H7 (cell line): Measurements from ENCODE around the gene EMC10. TPM values are rescaled to one million over a fixed set of nuclear protein-coding genes. Genes with fewer than 3 reads are reported as not detected.

ENCODE experiments used
- DNase-seq: peaks from one replicate; pipeline ENCODE4 v3.0.0; 2012
- H3K27me3 ChIP-seq: 2 replicates; pipeline ENCODE4 v1.6.0; 2011; ENCODE audit warnings: mild to moderate bottlenecking, low read length; ENCODE audit not compliant: control insufficient read depth, insufficient read depth
- H3K36me3 ChIP-seq: replicated peaks from 2 replicates; pipeline ENCODE4 v1.5.1; 2011; ENCODE audit warnings: low read length; ENCODE audit not compliant: control insufficient read depth, insufficient read depth
- H3K4me3 ChIP-seq: 2 replicates; pipeline ENCODE4 v1.5.1; 2011; ENCODE audit warnings: low read depth, mild to moderate bottlenecking, control low read depth, low read length, moderate library complexity; ENCODE audit not compliant: insufficient read depth
- total RNA-seq: library from RNA; depleted of rRNA; stranded (reverse); fragments of >200 nt; shearing (Covaris generic); gene quantifications from 2 replicates; pipeline ENCODE4 v1.2.3, GENCODE V29; 2014

The EMC10 gene
- total RNA-seq, 1 experiment from 2014 or later: 166 TPM

DNA sequence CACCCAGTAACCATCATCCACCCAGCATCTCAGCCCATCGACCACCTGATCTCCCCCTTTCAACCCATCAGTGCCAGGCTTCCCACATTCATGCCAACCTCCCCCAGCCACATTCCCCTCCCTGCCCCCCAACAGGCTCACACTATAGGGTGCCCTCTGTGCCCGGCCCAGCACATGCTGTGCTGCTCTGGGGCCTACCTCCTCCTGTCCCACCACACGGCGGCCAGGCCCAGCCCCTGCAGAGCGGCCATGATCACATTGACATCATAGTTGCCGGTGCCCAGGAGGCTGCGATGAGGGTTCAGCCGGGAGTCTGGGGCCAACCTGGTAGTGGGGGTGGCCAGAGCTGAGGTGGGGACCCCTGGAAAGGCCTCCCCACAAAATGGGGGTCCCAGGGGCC is 31.1 kb downstream of the EMC10 start:
- DNase-seq: no peak
- Histone ChIP-seq H3K27me3 (no peaks in the 10 kb centered on the region), H3K4me3 (no peak overlapping the region), H3K36me3 (no peaks in the 10 kb centered on the region)

DNA sequence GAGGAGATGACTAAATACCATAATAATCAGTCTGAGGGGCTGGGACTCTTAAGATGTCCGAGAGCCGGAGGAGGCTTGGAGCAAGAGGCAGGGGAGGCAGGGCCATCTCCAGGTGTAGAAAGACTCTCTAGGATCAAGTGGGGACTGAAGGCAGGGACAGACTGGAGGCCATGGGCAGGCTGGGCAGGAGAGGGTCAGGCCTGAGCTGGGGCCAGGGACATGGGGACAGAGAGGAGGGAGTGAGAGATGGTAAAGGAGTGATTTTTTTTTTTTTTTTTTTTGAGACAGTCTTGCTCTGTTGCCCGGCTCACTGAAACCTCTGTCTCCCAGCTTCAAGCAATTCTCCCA is 32.5 kb downstream of the EMC10 start:
- no peak for DNase-seq
- H3K27me3 ChIP-seq: no peaks in the 10 kb centered on the region
- H3K4me3 ChIP-seq: no peak overlapping the region

DNA sequence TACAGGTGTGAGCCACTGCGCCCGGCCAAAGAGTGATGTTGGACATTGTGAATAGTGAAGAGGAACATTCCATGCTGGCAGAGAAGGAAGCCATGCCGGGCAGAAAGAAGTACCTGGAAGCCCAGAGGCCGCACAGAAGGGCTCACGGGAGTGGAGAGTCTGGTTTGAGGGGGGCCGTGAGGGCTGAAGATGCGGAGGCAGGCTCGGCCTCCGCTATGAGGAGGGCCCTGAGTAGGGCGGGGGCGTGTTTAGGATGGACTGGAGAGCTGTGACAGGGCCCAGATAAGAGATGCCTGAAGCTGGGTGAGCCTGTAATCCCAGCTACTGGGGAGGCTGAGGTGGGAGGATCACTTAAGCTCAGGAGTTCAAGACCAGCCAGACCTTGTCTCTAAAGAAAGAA is 33.1 kb downstream of the EMC10 start:
- no peak for DNase-seq
- Histone ChIP-seq H3K4me3 (no peak overlapping the region), H3K36me3 (no peaks in the 10 kb centered on the region), H3K27me3 (no peaks in the 10 kb centered on the region)

More for the DNA sequence above, 32.5 kb downstream of the EMC10 start:
- H3K36me3 ChIP-seq: no peaks in the 10 kb centered on the region

DNA sequence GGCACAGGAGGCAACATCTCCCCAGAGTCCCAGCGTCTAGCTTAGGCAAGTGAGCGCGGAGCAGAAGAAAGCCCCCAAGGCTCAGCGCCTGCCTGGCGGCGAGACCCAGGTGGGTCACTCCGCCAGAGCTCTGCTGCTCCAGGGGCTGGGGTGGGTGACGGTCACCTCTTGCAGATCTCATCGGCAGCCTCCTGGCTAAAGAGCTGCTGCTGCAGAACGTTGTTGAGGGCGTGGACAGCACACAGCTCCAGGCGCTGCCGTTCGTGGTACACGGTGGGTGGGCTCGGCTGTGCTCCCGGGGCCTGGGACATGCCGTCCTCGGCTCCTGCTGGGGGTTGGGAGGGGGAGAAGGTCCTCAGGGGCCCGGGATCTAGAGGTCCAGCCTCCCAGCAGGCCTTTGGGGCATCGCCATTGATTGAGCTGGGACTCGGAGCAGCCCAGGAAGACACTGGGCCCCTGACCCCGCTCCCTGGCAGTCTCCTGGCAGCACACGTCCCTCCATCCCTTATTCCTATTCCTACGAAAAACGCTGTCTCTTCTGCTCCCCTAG is 33.9 kb downstream of the EMC10 start:
- Histone ChIP-seq H3K4me3 (peak overlapping the region; percentile 59; the same call in 1 of the 2 replicates), H3K36me3 (no peaks in the 10 kb centered on the region), H3K27me3 (no peaks in the 10 kb centered on the region; the same call in 1 of the 2 replicates)
- DNase-seq: no peak

DNA sequence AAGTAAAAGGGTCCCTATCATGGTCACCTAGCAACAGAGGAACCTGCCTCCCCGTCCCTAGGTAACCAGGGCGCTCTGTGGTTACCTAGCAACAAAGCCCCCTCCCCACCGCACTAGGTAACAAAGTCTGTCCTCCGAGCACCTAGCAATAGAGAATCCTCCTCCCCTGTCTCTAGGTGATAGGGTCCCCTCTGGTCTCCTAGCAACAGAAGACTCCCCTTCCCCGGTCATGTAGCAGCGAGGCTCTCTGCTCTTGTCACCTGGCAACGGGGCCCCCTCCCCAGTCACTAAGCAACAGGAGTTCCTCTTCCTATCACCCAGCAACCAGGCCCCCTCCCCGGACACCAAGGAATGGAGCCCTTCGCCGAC is 34.4 kb downstream of the EMC10 start:
- DNase-seq: peak; percentile 97
- H3K27me3 ChIP-seq: no peaks in the 10 kb centered on the region; the same call in 1 of the 2 replicates

DNA sequence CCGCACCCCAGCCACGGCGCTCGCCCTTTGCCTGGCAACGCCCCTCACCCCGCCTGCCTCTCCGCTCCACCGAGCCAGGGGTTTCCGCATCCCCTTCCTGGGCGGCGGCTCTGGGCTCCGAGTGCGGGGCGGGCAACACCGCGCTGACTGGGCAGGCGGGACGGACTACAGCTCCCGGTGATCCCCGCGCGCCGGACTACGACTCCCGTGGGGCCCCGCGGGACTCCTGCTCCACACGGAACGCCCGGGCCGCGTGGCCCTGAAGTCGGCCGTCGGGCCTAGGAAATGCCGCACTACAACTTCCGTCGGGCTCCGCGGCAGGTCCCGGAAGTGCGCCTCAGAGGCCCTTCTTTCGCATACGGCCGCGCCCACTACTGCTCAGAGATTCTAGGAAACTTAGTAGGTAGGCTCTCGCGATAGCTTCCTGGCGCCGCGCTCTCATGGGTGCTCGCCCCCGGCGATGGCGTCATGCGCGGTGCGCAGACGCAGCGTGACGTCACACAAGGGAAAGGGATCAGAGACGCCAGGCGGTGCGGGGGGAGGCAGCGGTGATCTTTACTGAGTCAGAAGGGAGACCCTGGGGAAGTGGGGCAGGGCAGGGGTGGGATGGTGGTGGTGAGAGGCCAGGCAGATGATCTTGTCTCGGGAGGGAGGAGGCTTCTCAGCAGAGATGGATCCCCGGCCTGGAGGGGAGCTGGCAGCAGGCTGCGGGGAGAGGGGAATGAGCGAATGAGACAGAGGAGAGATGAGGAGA is 34.9 kb downstream of the EMC10 start, which contains the start of gene JOSD2:
TSS of gene JOSD2 (minus strand) at position 123 of the 754 bp plus-strand sequence. CDS start 760 bp downstream, outside the sequence.
- Histone ChIP-seq H3K4me3 (peak within 1 kb of the TSS; percentile 59), H3K27me3 (no peaks in the 10 kb centered on the region; the same call in 1 of the 2 replicates), H3K36me3 (no peaks in the 10 kb centered on the region)
- peak; percentile 98 for DNase-seq

More for the DNA sequence above, 34.4 kb downstream of the EMC10 start:
- Histone ChIP-seq H3K4me3 (peak overlapping the region; percentile 59), H3K36me3 (no peaks in the 10 kb centered on the region)

DNA sequence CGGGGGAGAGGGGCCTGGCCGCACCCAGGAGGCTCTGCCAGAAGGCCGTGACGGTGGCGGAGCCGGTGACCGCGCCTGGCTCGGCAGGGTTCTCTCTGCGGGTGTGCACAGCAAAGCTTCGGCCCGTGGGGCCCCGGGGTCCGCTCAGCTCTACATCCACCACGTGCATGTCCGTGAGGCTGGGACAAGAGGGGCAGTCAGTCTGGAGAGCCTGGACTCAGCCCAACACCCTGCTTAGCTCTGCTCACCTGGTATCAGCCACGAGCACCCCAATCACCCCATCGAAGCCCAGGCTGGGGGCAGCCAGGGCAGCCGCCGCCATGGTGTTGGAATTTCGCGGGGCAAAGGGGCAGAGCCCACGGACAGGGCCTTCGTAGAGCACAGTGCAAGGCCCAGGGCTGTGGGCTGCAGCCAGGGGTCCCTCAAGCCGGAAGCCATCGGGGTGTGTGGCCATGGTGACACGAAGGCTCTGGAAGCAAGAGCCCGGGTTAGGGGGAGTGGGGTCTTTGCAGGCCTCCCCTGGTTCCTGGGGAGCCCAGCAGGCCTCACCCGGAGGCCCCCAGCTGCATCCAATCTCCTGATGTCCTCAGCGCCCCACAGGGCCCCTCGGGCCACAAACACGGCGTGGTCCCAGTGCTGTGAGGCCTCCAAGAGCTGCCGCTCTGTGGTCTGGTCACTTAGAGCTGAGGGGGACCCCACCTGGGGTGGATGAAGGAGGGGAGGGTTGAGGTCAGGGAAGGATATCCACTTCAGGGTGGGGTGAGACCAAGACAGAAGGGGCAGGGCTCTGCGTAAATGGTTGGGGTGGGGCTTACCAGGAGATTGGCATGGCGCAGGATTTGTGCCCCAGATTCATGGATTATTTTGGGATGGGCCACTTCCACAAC is 36.0 kb downstream of the EMC10 start:
- no peak overlapping the region for H3K4me3 ChIP-seq
- no peaks in the 10 kb centered on the region; the same call in 1 of the 2 replicates for H3K27me3 ChIP-seq
- no peaks in the 10 kb centered on the region for H3K36me3 ChIP-seq
- DNase-seq: peak; percentile 58

DNA sequence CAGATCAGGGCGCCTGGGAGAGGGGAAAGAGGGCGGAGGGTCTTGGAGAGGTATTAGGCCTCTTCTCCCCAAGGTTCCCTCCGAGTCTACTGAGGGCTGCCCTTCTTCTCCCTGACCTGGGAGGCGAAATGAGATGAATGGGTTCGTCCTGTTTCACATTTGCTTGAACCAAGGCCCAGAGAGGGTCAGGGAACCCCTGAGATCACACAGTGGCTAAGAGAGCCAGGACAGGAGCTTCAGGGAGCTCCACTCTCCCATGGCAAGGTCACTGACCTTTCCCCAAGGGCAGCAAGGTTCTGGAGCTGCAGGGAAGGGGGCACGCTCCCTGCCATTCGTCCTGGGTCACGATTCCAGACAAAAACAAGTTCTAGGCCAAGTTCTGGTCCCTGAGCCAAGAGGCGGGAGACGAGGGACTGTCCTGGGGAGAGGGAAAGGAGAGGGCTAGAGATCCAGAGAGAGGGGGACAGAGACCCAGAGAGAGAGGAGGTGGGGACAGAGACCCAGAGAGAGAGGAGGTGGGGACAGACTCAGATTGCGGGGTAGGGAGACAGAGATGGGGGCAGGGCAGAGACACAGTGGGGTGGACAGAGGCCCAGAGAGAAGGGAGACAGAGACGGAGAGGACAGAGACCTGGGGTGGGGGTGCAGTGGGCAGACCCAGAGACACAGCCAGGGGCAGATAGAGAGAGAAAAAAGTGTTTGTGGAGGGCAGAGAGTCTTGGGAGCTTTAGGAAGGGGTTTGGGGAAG is 36.9 kb downstream of the EMC10 start:
- peak; percentile 33 for DNase-seq
- Histone ChIP-seq H3K27me3 (no peaks in the 10 kb centered on the region; the same call in 1 of the 2 replicates), H3K36me3 (no peaks in the 10 kb centered on the region)

DNA sequence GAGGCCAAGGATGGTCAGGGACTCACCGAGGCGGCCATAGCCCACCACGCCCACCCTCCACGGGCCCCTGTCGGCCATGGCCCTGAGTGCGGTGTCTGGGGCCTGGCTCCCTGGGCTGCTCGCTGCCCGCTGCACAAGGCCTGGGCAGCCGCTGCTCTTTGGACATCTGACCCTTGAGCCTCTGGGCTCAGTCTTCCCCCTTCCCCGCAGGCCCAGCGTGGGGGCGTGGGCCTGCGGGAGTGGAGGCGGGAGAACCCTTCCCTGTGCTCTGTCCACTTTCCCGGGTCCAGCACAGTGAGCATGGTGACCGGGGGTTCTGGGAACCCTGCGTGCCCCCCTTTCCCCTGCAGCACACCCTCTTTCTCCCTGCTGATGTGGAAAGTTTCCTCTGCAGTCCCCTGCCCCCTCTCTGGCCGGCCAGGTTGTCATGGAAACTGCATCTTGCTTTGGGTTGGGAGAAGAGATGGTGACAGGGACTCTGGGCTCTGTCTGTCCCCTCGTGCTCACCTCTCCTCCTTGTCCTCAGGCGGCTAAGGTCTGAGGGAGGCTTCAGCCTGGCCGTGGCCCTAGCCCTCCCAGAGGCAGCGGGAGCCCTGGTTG is 37.5 kb downstream of the EMC10 start, which contains the start of gene ASPDH:
TSS of gene ASPDH (minus strand) at position 168 of the 600 bp plus-strand sequence. CDS start at position 78, 90 bp downstream.
- no peak within 1 kb of the TSS for H3K4me3 ChIP-seq
- H3K36me3 ChIP-seq: no peaks in the 10 kb centered on the region
- DNase-seq: peak; percentile 77
- no peaks in the 10 kb centered on the region; the same call in 1 of the 2 replicates for H3K27me3 ChIP-seq

More for the DNA sequence above, 36.9 kb downstream of the EMC10 start:
- H3K4me3 ChIP-seq: no peak overlapping the region

DNA sequence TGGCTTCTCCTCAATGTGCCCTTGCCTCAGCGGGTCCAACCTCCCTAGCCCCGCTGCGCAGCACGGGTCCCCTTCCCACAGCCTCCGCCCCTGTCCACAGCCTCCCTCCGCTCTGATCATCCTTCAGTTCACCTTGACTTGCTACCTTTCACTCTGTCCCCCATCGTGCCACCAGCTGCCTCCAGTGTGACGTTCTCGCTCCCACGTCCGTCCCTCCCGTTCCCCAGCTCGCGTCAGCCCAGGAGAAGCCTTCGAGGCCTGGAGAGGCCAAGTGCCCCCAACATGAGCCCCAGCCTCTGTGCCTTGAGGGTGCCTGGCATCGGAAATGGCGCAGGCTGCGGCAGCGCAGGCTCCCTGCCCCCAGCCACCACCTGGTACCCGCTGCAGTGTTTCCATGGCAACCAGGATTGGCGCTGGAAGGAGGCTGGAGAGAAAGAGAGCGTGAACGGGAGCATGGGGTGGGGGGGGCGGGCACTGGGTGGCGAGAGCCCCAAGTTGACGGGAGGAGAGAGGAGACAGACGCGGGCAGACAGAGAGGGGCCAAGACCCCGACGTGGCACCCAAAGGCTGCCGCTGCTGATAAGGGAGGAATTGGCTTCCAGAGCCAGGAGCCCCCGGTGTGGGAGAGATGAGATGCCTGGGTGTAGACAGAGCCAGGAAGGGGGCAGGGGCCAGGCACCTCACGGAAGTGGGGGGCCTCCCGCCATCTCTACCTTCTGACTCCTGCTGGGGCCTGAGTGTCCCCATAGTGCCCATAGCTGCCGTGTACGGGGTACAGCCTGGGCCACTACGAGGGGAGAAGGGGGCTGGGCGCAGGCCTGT is 38.2 kb downstream of the EMC10 start:
- peak; percentile 75 for DNase-seq
- no peaks in the 10 kb centered on the region for H3K36me3 ChIP-seq
- no peak overlapping the region for H3K4me3 ChIP-seq
- H3K27me3 ChIP-seq: no peaks in the 10 kb centered on the region; the same call in 1 of the 2 replicates

DNA sequence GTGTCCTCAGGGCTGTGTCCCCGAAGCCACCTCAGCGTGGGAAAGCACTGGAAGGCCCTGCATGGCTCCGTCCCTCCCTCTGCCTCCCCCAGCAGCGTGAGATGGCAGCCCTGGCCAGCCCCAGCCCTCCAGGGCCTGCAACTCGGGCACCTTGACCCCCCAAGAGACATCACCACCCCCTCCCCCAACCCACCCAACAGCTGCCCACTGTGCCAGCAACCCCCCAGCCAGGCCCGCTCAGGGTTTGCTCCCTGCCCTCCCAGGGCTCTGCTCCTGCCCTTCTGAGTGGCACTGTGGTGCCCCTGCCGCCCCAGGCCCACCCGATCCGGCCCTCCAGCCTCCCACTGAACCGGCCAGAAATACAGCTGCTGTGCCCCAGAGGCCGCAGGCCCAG is 38.9 kb downstream of the EMC10 start:
- Histone ChIP-seq H3K4me3 (no peak overlapping the region), H3K27me3 (no peaks in the 10 kb centered on the region; the same call in 1 of the 2 replicates), H3K36me3 (no peaks in the 10 kb centered on the region)
- no peak for DNase-seq

DNA sequence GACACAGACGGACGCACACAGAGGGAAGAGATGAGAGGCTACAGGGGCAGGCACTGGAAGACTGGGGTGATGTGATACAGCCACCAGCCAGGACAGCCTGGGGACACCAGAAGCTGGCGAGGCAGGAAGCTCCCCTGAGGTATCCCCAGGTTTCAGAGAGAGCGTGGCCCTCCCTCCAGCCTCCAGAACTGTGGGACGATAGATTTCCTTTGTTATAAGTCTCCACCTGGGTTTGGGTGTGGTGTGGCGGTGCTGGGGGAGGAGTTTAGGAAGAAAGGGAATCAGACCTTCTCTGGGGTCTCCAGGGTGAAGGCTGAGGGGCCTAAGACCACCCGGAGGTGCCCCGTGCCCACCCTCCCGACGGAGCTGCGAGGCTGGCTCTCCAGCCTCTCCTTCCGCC is 40.1 kb downstream of the EMC10 start:
- no peaks in the 10 kb centered on the region for H3K36me3 ChIP-seq
- H3K27me3 ChIP-seq: no peaks in the 10 kb centered on the region; the same call in 1 of the 2 replicates
- DNase-seq: peak; percentile 56
- H3K4me3 ChIP-seq: peak overlapping the region; percentile 2; the same call in 1 of the 2 replicates
